ENCODE data around the gene TRIM59. TPM values are rescaled to one million over a fixed set of nuclear protein-coding genes. Genes with fewer than 3 reads are reported as not detected.

The TRIM59 gene
- total and polyA plus RNA-seq, 9 of the 15 experiments (the other 6 are each of a cell fraction or from before 2014, with no cell fraction given) = 16.8 to 101 (median 34.8) TPM

DNA sequence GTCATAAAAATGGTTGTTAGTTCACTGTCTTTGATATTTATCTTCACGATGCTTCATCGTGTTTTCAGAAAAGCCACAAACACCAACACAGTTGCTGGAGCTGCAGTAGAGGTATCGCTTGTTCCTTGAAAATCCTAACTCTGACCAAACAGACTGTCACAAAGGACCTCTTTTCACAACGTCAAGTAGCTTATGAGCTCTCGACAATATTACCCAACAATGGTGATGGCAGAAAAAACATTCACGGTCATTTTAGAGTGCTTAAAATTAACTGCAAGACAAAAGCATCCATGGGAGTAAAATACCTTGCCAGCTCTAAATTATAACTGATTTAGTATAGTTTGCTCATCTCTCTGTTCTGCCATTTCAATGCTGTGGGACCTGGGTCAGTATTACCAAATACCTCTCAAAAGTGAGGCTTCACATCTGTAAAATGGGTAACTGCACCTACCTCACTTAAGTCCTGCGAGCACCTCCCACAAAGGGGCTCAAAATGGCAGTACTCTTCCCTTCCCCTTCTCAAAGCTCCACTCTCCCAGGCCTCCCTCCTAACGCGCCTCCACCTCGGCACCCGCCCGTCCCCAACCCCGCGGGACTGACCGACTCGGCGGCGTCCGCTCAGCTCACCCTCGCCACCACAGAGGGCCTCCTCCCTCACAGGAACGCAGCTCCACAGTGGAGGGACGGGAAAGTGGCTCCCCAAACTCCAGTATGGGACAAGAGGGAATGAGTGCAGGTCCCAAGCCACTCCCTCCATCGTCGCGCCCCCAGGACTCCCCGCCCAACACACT lies 546 bp downstream of the TRIM59 start (continued):
- TF ChIP-seq, protein P1, sequence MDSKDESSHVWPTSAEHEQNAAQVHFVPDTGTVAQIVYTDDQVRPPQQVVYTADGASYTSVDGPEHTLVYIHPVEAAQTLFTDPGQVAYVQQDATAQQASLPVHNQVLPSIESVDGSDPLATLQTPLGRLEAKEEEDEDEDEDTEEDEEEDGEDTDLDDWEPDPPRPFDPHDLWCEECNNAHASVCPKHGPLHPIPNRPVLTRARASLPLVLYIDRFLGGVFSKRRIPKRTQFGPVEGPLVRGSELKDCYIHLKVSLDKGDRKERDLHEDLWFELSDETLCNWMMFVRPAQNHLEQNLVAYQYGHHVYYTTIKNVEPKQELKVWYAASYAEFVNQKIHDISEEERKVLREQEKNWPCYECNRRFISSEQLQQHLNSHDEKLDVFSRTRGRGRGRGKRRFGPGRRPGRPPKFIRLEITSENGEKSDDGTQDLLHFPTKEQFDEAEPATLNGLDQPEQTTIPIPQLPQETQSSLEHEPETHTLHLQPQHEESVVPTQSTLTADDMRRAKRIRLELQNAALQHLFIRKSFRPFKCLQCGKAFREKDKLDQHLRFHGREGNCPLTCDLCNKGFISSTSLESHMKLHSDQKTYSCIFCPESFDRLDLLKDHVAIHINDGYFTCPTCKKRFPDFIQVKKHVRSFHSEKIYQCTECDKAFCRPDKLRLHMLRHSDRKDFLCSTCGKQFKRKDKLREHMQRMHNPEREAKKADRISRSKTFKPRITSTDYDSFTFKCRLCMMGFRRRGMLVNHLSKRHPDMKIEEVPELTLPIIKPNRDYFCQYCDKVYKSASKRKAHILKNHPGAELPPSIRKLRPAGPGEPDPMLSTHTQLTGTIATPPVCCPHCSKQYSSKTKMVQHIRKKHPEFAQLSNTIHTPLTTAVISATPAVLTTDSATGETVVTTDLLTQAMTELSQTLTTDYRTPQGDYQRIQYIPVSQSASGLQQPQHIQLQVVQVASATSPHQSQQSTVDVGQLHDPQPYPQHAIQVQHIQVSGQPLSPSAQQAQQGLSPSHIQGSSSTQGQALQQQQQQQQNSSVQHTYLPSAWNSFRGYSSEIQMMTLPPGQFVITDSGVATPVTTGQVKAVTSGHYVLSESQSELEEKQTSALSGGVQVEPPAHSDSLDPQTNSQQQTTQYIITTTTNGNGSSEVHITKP (IDR thresholded peaks at IDR 0.05; ENCODE audit: partially characterized antibody) = no peak
- TF ChIP-seq ZNF384 (IDR thresholded peaks at IDR 0.05; ENCODE audit: low read depth, low read length) (no peak), BRD9 (IDR thresholded peaks at IDR 0.05; ENCODE audit: low read depth, partially characterized antibody) (peak; percentile 75), KLF1 (tag; IDR thresholded peaks at IDR 0.05) (no peak; the same call in 1 of the 2 replicates), GATAD2A (IDR thresholded peaks at IDR 0.05) (no peak), COPS2 (conservative IDR thresholded peaks at IDR 0.05) (no peak), MEF2D (tag; conservative IDR thresholded peaks at IDR 0.05; ENCODE audit: low read depth) (0 out of 2 replicates have a peak, but pooled peaks have one; percentile 21), ARID2 (IDR thresholded peaks at IDR 0.05) (no peak), MEF2A (IDR thresholded peaks at IDR 0.05; ENCODE audit: control insufficient read depth, low read depth, low read length) (no peak), PCBP2 (IDR thresholded peaks at IDR 0.05; ENCODE audit: low read depth, low read length, poor library complexity, severe bottlenecking) (no peak)
- TF ChIP-seq, protein P2, sequence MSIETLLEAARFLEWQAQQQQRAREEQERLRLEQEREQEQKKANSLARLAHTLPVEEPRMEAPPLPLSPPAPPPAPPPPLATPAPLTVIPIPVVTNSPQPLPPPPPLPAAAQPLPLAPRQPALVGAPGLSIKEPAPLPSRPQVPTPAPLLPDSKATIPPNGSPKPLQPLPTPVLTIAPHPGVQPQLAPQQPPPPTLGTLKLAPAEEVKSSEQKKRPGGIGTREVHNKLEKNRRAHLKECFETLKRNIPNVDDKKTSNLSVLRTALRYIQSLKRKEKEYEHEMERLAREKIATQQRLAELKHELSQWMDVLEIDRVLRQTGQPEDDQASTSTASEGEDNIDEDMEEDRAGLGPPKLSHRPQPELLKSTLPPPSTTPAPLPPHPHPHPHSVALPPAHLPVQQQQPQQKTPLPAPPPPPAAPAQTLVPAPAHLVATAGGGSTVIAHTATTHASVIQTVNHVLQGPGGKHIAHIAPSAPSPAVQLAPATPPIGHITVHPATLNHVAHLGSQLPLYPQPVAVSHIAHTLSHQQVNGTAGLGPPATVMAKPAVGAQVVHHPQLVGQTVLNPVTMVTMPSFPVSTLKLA (conservative IDR thresholded peaks at IDR 0.05) = no peak
- TF ChIP-seq, protein P3, sequence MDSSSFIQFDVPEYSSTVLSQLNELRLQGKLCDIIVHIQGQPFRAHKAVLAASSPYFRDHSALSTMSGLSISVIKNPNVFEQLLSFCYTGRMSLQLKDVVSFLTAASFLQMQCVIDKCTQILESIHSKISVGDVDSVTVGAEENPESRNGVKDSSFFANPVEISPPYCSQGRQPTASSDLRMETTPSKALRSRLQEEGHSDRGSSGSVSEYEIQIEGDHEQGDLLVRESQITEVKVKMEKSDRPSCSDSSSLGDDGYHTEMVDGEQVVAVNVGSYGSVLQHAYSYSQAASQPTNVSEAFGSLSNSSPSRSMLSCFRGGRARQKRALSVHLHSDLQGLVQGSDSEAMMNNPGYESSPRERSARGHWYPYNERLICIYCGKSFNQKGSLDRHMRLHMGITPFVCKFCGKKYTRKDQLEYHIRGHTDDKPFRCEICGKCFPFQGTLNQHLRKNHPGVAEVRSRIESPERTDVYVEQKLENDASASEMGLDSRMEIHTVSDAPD (CRISPR knock-in tag; IDR thresholded peaks at IDR 0.05) = no peak
- TF ChIP-seq, protein P4, sequence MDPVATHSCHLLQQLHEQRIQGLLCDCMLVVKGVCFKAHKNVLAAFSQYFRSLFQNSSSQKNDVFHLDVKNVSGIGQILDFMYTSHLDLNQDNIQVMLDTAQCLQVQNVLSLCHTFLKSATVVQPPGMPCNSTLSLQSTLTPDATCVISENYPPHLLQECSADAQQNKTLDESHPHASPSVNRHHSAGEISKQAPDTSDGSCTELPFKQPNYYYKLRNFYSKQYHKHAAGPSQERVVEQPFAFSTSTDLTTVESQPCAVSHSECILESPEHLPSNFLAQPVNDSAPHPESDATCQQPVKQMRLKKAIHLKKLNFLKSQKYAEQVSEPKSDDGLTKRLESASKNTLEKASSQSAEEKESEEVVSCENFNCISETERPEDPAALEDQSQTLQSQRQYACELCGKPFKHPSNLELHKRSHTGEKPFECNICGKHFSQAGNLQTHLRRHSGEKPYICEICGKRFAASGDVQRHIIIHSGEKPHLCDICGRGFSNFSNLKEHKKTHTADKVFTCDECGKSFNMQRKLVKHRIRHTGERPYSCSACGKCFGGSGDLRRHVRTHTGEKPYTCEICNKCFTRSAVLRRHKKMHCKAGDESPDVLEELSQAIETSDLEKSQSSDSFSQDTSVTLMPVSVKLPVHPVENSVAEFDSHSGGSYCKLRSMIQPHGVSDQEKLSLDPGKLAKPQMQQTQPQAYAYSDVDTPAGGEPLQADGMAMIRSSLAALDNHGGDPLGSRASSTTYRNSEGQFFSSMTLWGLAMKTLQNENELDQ (CRISPR knock-in tag; IDR thresholded peaks at IDR 0.05; ENCODE audit: borderline replicate concordance) = no peak
